ENCODE results near the gene GOLM1.
"Not testable (repeated sequence)": the region's sequence is repeated elsewhere in the genome, so short reads cannot be mapped to it uniquely, and the experiment has no call there.

DNA sequence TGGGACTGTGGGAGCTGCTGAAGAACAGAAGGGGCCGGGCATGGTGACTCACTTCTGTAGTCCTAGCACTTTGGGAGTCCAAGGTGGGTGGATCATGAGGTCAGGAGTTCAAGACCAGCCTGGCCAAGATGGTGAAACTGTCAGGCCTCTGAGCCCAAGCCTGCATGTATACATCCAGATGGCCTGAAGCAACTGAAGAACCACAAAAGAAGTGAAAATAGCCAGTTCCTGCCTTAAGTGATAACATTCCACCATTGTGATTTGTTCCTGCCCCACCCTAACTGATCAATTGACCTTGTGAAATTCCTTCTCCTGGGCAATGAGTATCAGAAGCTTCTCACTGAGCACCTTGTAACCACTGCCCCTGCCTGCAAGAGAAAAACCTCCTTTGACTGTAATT is 46.6 kb upstream of the GOLM1 start:
- TF ChIP-seq EZH2 (IDR thresholded peaks at IDR 0.05; ENCODE audit: insufficient read depth, low read length), result not testable (repeated sequence)
- TF ChIP-seq, protein P1, sequence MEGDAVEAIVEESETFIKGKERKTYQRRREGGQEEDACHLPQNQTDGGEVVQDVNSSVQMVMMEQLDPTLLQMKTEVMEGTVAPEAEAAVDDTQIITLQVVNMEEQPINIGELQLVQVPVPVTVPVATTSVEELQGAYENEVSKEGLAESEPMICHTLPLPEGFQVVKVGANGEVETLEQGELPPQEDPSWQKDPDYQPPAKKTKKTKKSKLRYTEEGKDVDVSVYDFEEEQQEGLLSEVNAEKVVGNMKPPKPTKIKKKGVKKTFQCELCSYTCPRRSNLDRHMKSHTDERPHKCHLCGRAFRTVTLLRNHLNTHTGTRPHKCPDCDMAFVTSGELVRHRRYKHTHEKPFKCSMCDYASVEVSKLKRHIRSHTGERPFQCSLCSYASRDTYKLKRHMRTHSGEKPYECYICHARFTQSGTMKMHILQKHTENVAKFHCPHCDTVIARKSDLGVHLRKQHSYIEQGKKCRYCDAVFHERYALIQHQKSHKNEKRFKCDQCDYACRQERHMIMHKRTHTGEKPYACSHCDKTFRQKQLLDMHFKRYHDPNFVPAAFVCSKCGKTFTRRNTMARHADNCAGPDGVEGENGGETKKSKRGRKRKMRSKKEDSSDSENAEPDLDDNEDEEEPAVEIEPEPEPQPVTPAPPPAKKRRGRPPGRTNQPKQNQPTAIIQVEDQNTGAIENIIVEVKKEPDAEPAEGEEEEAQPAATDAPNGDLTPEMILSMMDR (IDR thresholded peaks at IDR 0.05; ENCODE audit: insufficient read depth, low read depth, low read length), result not testable (repeated sequence)
